Endodermal cell (in vitro differentiated cells): ENCODE results near the gene CCDC150. TPM values are rescaled to one million over a fixed set of nuclear protein-coding genes. Genes with fewer than 3 reads are reported as not detected.
"Not testable (repeated sequence)": the region's sequence is repeated elsewhere in the genome, so short reads cannot be mapped to it uniquely, and the experiment has no call there.

Experiments
- DNase-seq: peaks from one replicate; pipeline ENCODE4 v3.0.0-alpha.2; 2017
- H3K27ac ChIP-seq: 2 replicates; pipeline ENCODE4 v1.5.1; 2013; ENCODE audit warnings: mild to moderate bottlenecking, low read depth, low read length, moderate library complexity
- H3K27me3 ChIP-seq: 2 replicates; pipeline ENCODE4 v1.6.1; 2013; ENCODE audit warnings: mild to moderate bottlenecking, low read length, moderate library complexity; ENCODE audit not compliant: insufficient read depth, control insufficient read depth, poor library complexity, severe bottlenecking
- H3K36me3 ChIP-seq: 2 replicates; pipeline ENCODE4 v1.7.0; 2013; ENCODE audit warnings: mild to moderate bottlenecking, low read length, moderate library complexity; ENCODE audit not compliant: control insufficient read depth, insufficient read depth
- H3K4me1 ChIP-seq: one replicate; pipeline ENCODE4 v1.7.0; 2013; ENCODE audit warnings: low read length; ENCODE audit not compliant: control insufficient read depth, insufficient read depth
- H3K4me3 ChIP-seq: 2 replicates; pipeline ENCODE4 v1.5.1; 2013; ENCODE audit warnings: mild to moderate bottlenecking, low read length, moderate library complexity
- H3K9ac ChIP-seq: 2 replicates; pipeline ENCODE4 v1.6.1; 2013; ENCODE audit warnings: mild to moderate bottlenecking, low read length, moderate library complexity; ENCODE audit not compliant: poor library complexity, severe bottlenecking; ENCODE audit errors: extremely low read depth
- H3K9me3 ChIP-seq: 2 replicates; pipeline ENCODE4 v1.6.1; 2013; ENCODE audit warnings: mild to moderate bottlenecking, low read length, moderate library complexity; ENCODE audit not compliant: control insufficient read depth
- H3K27ac Mint-ChIP-seq: 2 replicates; pipeline ENCODE4 v1.8.0; 2020; ENCODE audit warnings: mixed read lengths
- H3K27me3 Mint-ChIP-seq: 2 replicates; pipeline ENCODE4 v1.8.0; 2021; ENCODE audit warnings: mild to moderate bottlenecking, mixed read lengths; ENCODE audit not compliant: insufficient read depth
- H3K36me3 Mint-ChIP-seq: 2 replicates; pipeline ENCODE4 v1.8.0; 2020; ENCODE audit warnings: low read depth, mixed read lengths
- H3K4me1 Mint-ChIP-seq: 2 replicates; pipeline ENCODE4 v1.8.0; 2020; ENCODE audit warnings: mixed read lengths
- H3K4me3 Mint-ChIP-seq: 2 replicates; pipeline ENCODE4 v1.8.0; 2020; ENCODE audit warnings: mild to moderate bottlenecking, moderate library complexity, mixed read lengths
- H3K9me3 Mint-ChIP-seq: 2 replicates; pipeline ENCODE4 v1.8.0; 2020; ENCODE audit warnings: mild to moderate bottlenecking, mixed read lengths
- WGBS, 2 experiments: methylation state at CpG; one replicate each; pipeline versions ENCODE4 v1.1.5 to v1.1.7; 2013; ENCODE audit warnings: missing lambda C conversion rate in 2 of 2, mixed read lengths in 1 of 2; ENCODE audit not compliant: insufficient coverage in 1 of 2, insufficient read length in 1 of 2; 5-methylcytosine and 5-hydroxymethylcytosine counted together
- total RNA-seq, 2 donors: library from RNA; stranded (reverse); fragmentation: NEBNext Ultra II Directional in 1 of 2; extraction: Animal tissue kit (Norgen Biotek cat#: 25700) in 1 of 2; gene quantifications; 2 replicates in 1 of 2; 3 replicates in 1 of 2; pipeline ENCODE4 v1.2.1, GENCODE V29; 2021
- TF ChIP-seq, protein P1 (sequence below): fragments of 200-600 bp; sonication (generic); conservative IDR thresholded peaks from 2 replicates; pipeline ENCODE4 v1.5.0; 2021; ENCODE audit warnings: antibody characterized with exemption, mild to moderate bottlenecking

CCDC150 gene
- total RNA-seq, 2 donors from 2014 or later, result 25.4 to 42.9 TPM

DNA sequence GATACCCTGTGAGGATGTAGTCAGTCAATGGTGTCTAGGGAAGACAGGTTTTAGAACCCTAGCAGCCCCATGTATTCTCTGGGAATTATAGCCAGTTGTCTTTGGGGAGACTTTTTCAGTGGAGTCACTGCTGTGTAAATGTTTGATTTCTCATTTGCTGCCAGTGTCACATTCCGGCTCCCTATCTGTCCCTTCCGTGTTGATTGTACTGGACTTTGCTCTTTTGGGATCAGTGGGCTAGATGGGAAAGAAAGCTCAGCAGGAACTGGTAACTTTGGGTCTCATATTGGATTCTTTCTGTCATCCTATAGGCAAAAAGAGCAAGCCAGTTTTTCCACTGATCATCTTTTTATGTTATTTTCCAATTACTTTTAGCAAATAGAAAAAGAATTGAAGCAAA, 89.9 kb downstream of the CCDC150 start:
- TF ChIP-seq, protein P1, sequence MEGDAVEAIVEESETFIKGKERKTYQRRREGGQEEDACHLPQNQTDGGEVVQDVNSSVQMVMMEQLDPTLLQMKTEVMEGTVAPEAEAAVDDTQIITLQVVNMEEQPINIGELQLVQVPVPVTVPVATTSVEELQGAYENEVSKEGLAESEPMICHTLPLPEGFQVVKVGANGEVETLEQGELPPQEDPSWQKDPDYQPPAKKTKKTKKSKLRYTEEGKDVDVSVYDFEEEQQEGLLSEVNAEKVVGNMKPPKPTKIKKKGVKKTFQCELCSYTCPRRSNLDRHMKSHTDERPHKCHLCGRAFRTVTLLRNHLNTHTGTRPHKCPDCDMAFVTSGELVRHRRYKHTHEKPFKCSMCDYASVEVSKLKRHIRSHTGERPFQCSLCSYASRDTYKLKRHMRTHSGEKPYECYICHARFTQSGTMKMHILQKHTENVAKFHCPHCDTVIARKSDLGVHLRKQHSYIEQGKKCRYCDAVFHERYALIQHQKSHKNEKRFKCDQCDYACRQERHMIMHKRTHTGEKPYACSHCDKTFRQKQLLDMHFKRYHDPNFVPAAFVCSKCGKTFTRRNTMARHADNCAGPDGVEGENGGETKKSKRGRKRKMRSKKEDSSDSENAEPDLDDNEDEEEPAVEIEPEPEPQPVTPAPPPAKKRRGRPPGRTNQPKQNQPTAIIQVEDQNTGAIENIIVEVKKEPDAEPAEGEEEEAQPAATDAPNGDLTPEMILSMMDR, result no peak
- peaks cover 4% of the 10 kb centered on the region for H3K4me1 Mint-ChIP-seq
- no peak overlapping the region for H3K4me3 Mint-ChIP-seq
- Histone ChIP-seq H3K4me1 (no peaks in the 10 kb centered on the region), H3K27me3 (no peaks in the 10 kb centered on the region), H3K9ac (no peak overlapping the region), H3K4me3 (no peak overlapping the region), H3K36me3 (peaks cover 51% of the 10 kb centered on the region), H3K27ac (no peak overlapping the region), H3K9me3 (no peaks in the 10 kb centered on the region)
- no peak for DNase-seq
- H3K36me3 Mint-ChIP-seq, result peaks cover 50% of the 10 kb centered on the region
- 90 to 92% methylated on average over 2 of the region's 2 CpGs for WGBS, 2 experiments
- H3K9me3 Mint-ChIP-seq, result no peaks in the 10 kb centered on the region
- no peak overlapping the region for H3K27ac Mint-ChIP-seq
- no peaks in the 10 kb centered on the region for H3K27me3 Mint-ChIP-seq

DNA sequence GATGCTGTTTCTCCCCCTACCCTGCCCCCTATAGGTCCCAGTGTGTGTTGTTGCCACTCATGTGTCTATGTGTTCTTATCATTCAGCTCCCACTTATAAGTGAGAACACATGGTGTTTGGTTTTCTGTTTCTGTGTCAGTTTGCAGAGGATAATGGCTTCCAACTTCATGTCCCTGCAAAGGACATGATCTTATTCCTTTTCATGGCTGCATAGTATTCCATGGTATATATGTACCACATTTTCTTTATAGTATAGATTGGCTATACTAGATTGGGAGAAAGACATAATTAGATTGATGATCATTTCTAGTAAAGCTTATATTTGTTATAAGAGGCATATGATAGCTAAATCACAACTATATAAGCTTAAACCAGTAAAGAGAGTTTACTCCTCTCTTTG, 97.1 kb downstream of the CCDC150 start:
- not testable (repeated sequence) for H3K4me3 ChIP-seq, H3K27ac Mint-ChIP-seq, H3K9ac ChIP-seq, H3K27me3 Mint-ChIP-seq, H3K27me3 ChIP-seq, H3K4me3 Mint-ChIP-seq, H3K4me1 Mint-ChIP-seq, H3K27ac ChIP-seq, H3K4me1 ChIP-seq, DNase-seq
- TF ChIP-seq, protein P1, result peak; percentile 27
- Histone ChIP-seq H3K36me3 (peaks cover 29% of the 10 kb centered on the region), H3K9me3 (peaks cover 40% of the 10 kb centered on the region)
- peaks cover 75% of the 10 kb centered on the region for H3K36me3 Mint-ChIP-seq
- H3K9me3 Mint-ChIP-seq, result peaks cover 36% of the 10 kb centered on the region

DNA sequence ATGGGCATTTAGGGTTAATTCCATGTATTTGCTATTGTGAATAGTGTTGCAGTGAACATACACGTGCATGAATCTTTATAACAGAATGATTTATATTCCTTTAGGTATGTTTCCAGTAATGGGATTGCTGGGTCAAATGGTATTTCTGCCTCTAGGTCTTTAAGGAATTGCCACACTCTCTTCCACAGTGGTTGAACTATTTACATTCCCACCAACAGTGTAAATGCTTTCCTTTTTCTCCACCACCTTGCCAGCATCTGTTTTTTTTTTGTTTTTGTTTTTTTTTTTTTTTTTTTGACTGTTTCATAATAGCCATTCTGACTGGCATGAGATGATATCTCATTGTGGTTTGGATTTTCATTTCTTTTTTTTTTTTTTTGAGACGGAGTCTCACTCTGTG, 97.5 kb downstream of the CCDC150 start:
- TF ChIP-seq, protein P1, result no peak
- Histone ChIP-seq H3K9ac (no peak overlapping the region), H3K4me1 (no peaks in the 10 kb centered on the region), H3K27ac (no peak overlapping the region), H3K36me3 (peaks cover 25% of the 10 kb centered on the region), H3K9me3 (peaks cover 42% of the 10 kb centered on the region), H3K27me3 (no peaks in the 10 kb centered on the region), H3K4me3 (no peak overlapping the region)
- H3K36me3 Mint-ChIP-seq, result peaks cover 71% of the 10 kb centered on the region
- peaks cover 36% of the 10 kb centered on the region for H3K9me3 Mint-ChIP-seq
- no peak overlapping the region for H3K27ac Mint-ChIP-seq
- no peaks in the 10 kb centered on the region for H3K27me3 Mint-ChIP-seq
- DNase-seq, result no peak
- WGBS, 2 experiments, result 100% methylated on average over 1 of the region's 2 CpGs; no CpG with 5 or more reads in 1 of the 2 experiments
- no peak overlapping the region for H3K4me3 Mint-ChIP-seq
- H3K4me1 Mint-ChIP-seq, result no peaks in the 10 kb centered on the region
